Stimulated activated CD8-positive, alpha-beta memory T cell treated with anti-CD3 and anti-CD28 coated beads, Interleukin-4, amount 100 ng/mL, for 4 hours (primary cell): ENCODE measurements around the gene VRK2.
"Not testable (repeated sequence)": the region's sequence is repeated elsewhere in the genome, so short reads cannot be mapped to it uniquely, and the experiment has no call there.

Source experiments
- DNase-seq, 2 donors: peaks; one replicate each; pipeline ENCODE4 v3.0.0-alpha.2; 2020; ENCODE audit warnings: low read depth in 2 of 2, low spot score in 1 of 2

VRK2 gene

GRCh38 chr2:58054264-58054663 is 7.7 kb downstream of the VRK2 start:
- no peak for DNase-seq

GRCh38 chr2:58055033-58055786 is 8.6 kb downstream of the VRK2 start:
- no peak for DNase-seq

GRCh38 chr2:58056192-58056916 is 9.7 kb downstream of the VRK2 start:
- no peak for DNase-seq

GRCh38 chr2:58057707-58058530 is 11.3 kb downstream of the VRK2 start:
- no peak for DNase-seq

GRCh38 chr2:58063641-58064040 is 17.0 kb downstream of the VRK2 start:
- no peak for DNase-seq

GRCh38 chr2:58064086-58064485 is 17.5 kb downstream of the VRK2 start:
- no peak for DNase-seq

GRCh38 chr2:58065248-58065647 is 18.6 kb downstream of the VRK2 start:
- DNase-seq, result no peak

GRCh38 chr2:58067001-58067400 is 20.4 kb downstream of the VRK2 start:
- no peak for DNase-seq

- DNase-seq, result no peak
These were observed 24.2 kb downstream of the VRK2 start for GRCh38 chr2:58070765-58071164.

GRCh38 chr2:58072102-58072501 is 25.5 kb downstream of the VRK2 start:
- no peak for DNase-seq

GRCh38 chr2:58073008-58073407 is 26.4 kb downstream of the VRK2 start:
- no peak for DNase-seq

GRCh38 chr2:58073751-58074150 is 27.1 kb downstream of the VRK2 start:
- DNase-seq, result no peak

- no peak for DNase-seq
These were observed 34.4 kb downstream of the VRK2 start for GRCh38 chr2:58081000-58081399.

GRCh38 chr2:58089081-58089480 is 42.5 kb downstream of the VRK2 start:
- no peak for DNase-seq

GRCh38 chr2:58092772-58093171 is 46.2 kb downstream of the VRK2 start:
- DNase-seq, result not testable (repeated sequence)

GRCh38 chr2:58097025-58097424 is 50.4 kb downstream of the VRK2 start:
- no peak for DNase-seq

GRCh38 chr2:58098254-58099095 is 51.9 kb downstream of the VRK2 start:
- no peak for DNase-seq

- DNase-seq, result no peak
These were observed 52.6 kb downstream of the VRK2 start for GRCh38 chr2:58099096-58099769.

- no peak for DNase-seq
These were observed 54.9 kb downstream of the VRK2 start for GRCh38 chr2:58101500-58101899.

GRCh38 chr2:58106896-58107295 is 60.3 kb downstream of the VRK2 start:
- DNase-seq, result no peak
